ENCODE results near the gene SPZ1. TPM values are rescaled to one million over a fixed set of nuclear protein-coding genes. Genes with fewer than 3 reads are reported as not detected.

SPZ1 gene
- total RNA-seq, 1 experiment from 2014 or later: not detected

- Histone ChIP-seq H2AFZ (ENCODE audit: low read depth, low read length, poor library complexity, severe bottlenecking) (peak overlapping the region; percentile 29), H3K27me3 (ENCODE audit: insufficient read depth, low read length) (no peaks in the 10 kb centered on the region), H3K4me1 (ENCODE audit: control insufficient read depth in 1 of 2, insufficient read depth in 2 of 2, low read length in 2 of 2) (peaks cover 0 to 12% of the 10 kb centered on the region in 2 experiments; a peak in 2 of 4 replicates), H3K27ac (ENCODE audit: low read depth, low read length) (no peak overlapping the region), H3K4me3 (replicated peaks in 1 of 2; ENCODE audit: low read depth in 1 of 2, low read length in 2 of 2) (no peak overlapping the region), H3K4me2 (ENCODE audit: low read length) (peak overlapping the region; percentile 29), H3K9ac (ENCODE audit: low read length) (no peak overlapping the region), H3K9me2 (ENCODE audit: insufficient read depth) (no peaks in the 10 kb centered on the region), H3K36me3 (ENCODE audit: control insufficient read depth in 1 of 2, insufficient read depth in 2 of 2, low read length in 2 of 2) (no peaks in the 10 kb centered on the region), H4K20me1 (ENCODE audit: insufficient read depth) (no peaks in the 10 kb centered on the region), H3K79me2 (ENCODE audit: insufficient read depth, low read length) (no peaks in the 10 kb centered on the region), H3K9me3 (ENCODE audit: control insufficient read depth in 1 of 2, insufficient read depth in 1 of 2, low read depth in 1 of 2, low read length in 2 of 2) (no peaks in the 10 kb centered on the region)
- ATAC-seq (peak; percentile 56), DNase-seq (ENCODE audit: low read depth, low spot score) (peak; percentile 23)
- ChIA-PET POLR2A (no interaction called here), RAD21 (ENCODE audit: low non-redundant PET in 1 of 2, low total read pairs in 2 of 2, uncharacterized antibody in 2 of 2, unreplicated experiment in 2 of 2) (no interaction called here), CTCF (interaction anchor here (1.5 kb wide), 1 partner anchor 329 kb away, joined by 3 read pairs; no protein-coding TSS in a partner anchor)
- no peak for TF ChIP-seq ELF1 (IDR thresholded peaks at IDR 0.05; ENCODE audit: borderline replicate concordance, low read depth)
- TF ChIP-seq ATF3 (IDR thresholded peaks at IDR 0.05): no peak
- no peak for TF ChIP-seq EZH2 (IDR thresholded peaks at IDR 0.05)
- no peak for TF ChIP-seq MAX (IDR thresholded peaks at IDR 0.05)
- no peak for TF ChIP-seq RAD21 (IDR thresholded peaks at IDR 0.05; ENCODE audit: low read depth)
- TF ChIP-seq ZBTB33 (IDR thresholded peaks at IDR 0.05; ENCODE audit: extremely low read depth, insufficient replicate concordance, low read length): no peak
- intact Hi-C loops (cut with micrococcal nuclease): no loop called here
- BruUV-seq (replicated peaks): no TSS peak
These were observed 23.3 kb downstream of the SPZ1 start for GRCh38 chr5:80343067-80343466.

GRCh38 chr5:80346055-80346454 is 26.3 kb downstream of the SPZ1 start:
- TF ChIP-seq SP1 (IDR thresholded peaks at IDR 0.05; ENCODE audit: low read depth) (no peak), CTCF (IDR thresholded peaks at IDR 0.05 in 2 of 3, conservative IDR thresholded peaks at IDR 0.05 in 1 of 3; ENCODE audit: borderline replicate concordance in 1 of 3, insufficient read depth in 1 of 3, low read depth in 2 of 3, low read length in 2 of 3) (peak; percentile 44 to 74 (median 65); a peak in 5 of 6 replicates), RAD21 (IDR thresholded peaks at IDR 0.05; ENCODE audit: low read depth) (peak; percentile 68), MAX (IDR thresholded peaks at IDR 0.05) (0 out of 2 replicates have a peak, but pooled peaks have one; percentile 29)
- no peak overlapping the region for H3K9ac ChIP-seq (ENCODE audit: low read length)
- H3K27ac ChIP-seq (ENCODE audit: low read depth, low read length): no peak overlapping the region
- intact Hi-C loops (cut with micrococcal nuclease): loop anchor here (5.0 kb wide), 1 partner anchor 326 kb away; no protein-coding TSS in a partner anchor
- ATAC-seq (peak; percentile 92), DNase-seq (ENCODE audit: low read depth, low spot score) (peak; percentile 48)
- RAD21 ChIA-PET (ENCODE audit: low non-redundant PET in 1 of 2, low total read pairs in 2 of 2, uncharacterized antibody in 2 of 2, unreplicated experiment in 2 of 2): interaction anchor here (0.6 to 1.1 kb wide), 3 partner anchors 61 to 326 kb away, joined by 3 to 6 read pairs (median 3); no protein-coding TSS in a partner anchor
- H2AFZ ChIP-seq (ENCODE audit: low read depth, low read length, poor library complexity, severe bottlenecking): peak overlapping the region; percentile 64
- H3K4me3 ChIP-seq (replicated peaks in 1 of 2; ENCODE audit: low read depth in 1 of 2, low read length in 2 of 2): no peak overlapping the region
- H3K4me1 ChIP-seq (ENCODE audit: control insufficient read depth in 1 of 2, insufficient read depth in 2 of 2, low read length in 2 of 2): peaks cover 0 to 12% of the 10 kb centered on the region in 2 experiments; a peak in 2 of 4 replicates
- no peaks in the 10 kb centered on the region for H3K9me3 ChIP-seq (ENCODE audit: control insufficient read depth in 1 of 2, insufficient read depth in 1 of 2, low read depth in 1 of 2, low read length in 2 of 2)
- no peaks in the 10 kb centered on the region for H4K20me1 ChIP-seq (ENCODE audit: insufficient read depth)
- POLR2A ChIA-PET: no interaction called here
- CTCF ChIA-PET: interaction anchor here (0.6 to 1.8 kb wide), 11 partner anchors 10 to 328 kb away, joined by 3 to 18 read pairs (median 4); no protein-coding TSS in a partner anchor
- H3K9me2 ChIP-seq (ENCODE audit: insufficient read depth): no peaks in the 10 kb centered on the region
- no peaks in the 10 kb centered on the region for H3K36me3 ChIP-seq (ENCODE audit: control insufficient read depth in 1 of 2, insufficient read depth in 2 of 2, low read length in 2 of 2)
- H3K79me2 ChIP-seq (ENCODE audit: insufficient read depth, low read length): no peaks in the 10 kb centered on the region
- no peaks in the 10 kb centered on the region for H3K27me3 ChIP-seq (ENCODE audit: insufficient read depth, low read length)
- no peak overlapping the region for H3K4me2 ChIP-seq (ENCODE audit: low read length)
- BruUV-seq (replicated peaks): no TSS peak

Measured in HCT116 (cell line).